ENCODE results near the gene CDH24. TPM values are rescaled to one million over a fixed set of nuclear protein-coding genes. Genes with fewer than 3 reads are reported as not detected.

Gene CDH24
- total and polyA plus RNA-seq, 2 donors (not counting 3 experiments of a cell fraction or from before 2014, with no cell fraction given) = 21.7 to 52.9 TPM

DNA sequence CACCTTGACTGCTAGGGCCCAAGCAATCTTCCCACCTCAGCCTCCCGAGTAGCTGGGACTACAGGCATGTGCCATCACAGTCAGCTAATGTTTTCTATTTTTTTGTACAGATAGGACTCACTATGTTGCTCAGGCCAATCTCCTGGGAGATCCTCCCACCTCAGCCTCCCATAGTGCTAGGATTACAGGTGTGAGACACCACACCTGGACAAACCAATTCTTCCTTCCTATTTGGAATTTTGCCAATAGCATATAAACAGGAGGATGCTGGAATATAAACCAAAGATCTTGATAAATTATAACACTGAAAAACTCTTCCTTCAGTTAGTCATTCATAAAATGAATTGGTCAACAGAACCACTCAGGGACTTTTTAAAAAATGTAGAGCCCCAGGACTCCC lies 29.2 kb upstream of the CDH24 start:
- dilution Hi-C loops (cut with MboI; ENCODE audit: extremely low pct_ligation_motif_present, low sequenced_read_pairs) = no loop called here
- Histone ChIP-seq H4K20me1 (replicated peaks; ENCODE audit: control insufficient read depth, extremely low read depth, insufficient read depth, low read length) (peaks cover 2% of the 10 kb centered on the region), H3K9ac (replicated peaks; ENCODE audit: extremely low read depth, insufficient read depth, low read length) (no peak overlapping the region), H3K79me2 (ENCODE audit: control insufficient read depth, insufficient read depth, low read length) (peaks cover 39% of the 10 kb centered on the region), H3K36me3 (ENCODE audit: control insufficient read depth in 2 of 2, extremely low read depth in 1 of 2, insufficient read depth in 2 of 2, low read length in 2 of 2) (peaks cover 13 to 48% of the 10 kb centered on the region in 2 experiments), H3K4me3 (replicated peaks in 1 of 3; ENCODE audit: insufficient read depth in 1 of 3, low read depth in 1 of 3, low read length in 3 of 3) (no peak overlapping the region), H3K27me3 (ENCODE audit: control insufficient read depth in 2 of 2, insufficient read depth in 2 of 2, low read length in 2 of 2) (no peaks in the 10 kb centered on the region), H3K9me3 (replicated peaks; ENCODE audit: control insufficient read depth, insufficient read depth, low read length) (no peaks in the 10 kb centered on the region), H3K27ac (ENCODE audit: insufficient read depth, low read depth, low read length) (no peak overlapping the region), H3K4me2 (ENCODE audit: insufficient read depth, low read length) (no peak overlapping the region), H3K4me1 (ENCODE audit: control insufficient read depth, extremely low read depth, insufficient read depth, low read length) (peaks cover 11% of the 10 kb centered on the region), H3K9me1 (replicated peaks; ENCODE audit: control insufficient read depth, extremely low read depth, insufficient read depth, low read length) (no peaks in the 10 kb centered on the region), H2AFZ (ENCODE audit: low read depth, low read length) (no peak overlapping the region)
- BruUV-seq (replicated peaks) = no TSS peak
- CTCF ChIA-PET = interaction anchor here (1.9 to 2.6 kb wide), 3 partner anchors 8 to 18 kb away, joined by 9 to 12 read pairs (median 10); partner anchors contain the start of genes ACIN1 and C14orf119
- DNase-seq (ENCODE audit: low read depth, low spot score) (no peak), FAIRE-seq (no peak)
- TF ChIP-seq MYC (IDR thresholded peaks at IDR 0.05; ENCODE audit: low read depth, low read length) = no peak
- TF ChIP-seq, protein P1, sequence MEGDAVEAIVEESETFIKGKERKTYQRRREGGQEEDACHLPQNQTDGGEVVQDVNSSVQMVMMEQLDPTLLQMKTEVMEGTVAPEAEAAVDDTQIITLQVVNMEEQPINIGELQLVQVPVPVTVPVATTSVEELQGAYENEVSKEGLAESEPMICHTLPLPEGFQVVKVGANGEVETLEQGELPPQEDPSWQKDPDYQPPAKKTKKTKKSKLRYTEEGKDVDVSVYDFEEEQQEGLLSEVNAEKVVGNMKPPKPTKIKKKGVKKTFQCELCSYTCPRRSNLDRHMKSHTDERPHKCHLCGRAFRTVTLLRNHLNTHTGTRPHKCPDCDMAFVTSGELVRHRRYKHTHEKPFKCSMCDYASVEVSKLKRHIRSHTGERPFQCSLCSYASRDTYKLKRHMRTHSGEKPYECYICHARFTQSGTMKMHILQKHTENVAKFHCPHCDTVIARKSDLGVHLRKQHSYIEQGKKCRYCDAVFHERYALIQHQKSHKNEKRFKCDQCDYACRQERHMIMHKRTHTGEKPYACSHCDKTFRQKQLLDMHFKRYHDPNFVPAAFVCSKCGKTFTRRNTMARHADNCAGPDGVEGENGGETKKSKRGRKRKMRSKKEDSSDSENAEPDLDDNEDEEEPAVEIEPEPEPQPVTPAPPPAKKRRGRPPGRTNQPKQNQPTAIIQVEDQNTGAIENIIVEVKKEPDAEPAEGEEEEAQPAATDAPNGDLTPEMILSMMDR (IDR thresholded peaks at IDR 0.05; ENCODE audit: extremely low read depth in 1 of 2, insufficient read depth in 1 of 2, low read depth in 1 of 2, low read length in 2 of 2) = no peak
- no peak for TF ChIP-seq EZH2 (IDR thresholded peaks at IDR 0.05; ENCODE audit: borderline replicate concordance, low read depth, low read length, severe bottlenecking)
- TF ChIP-seq, protein P2, sequence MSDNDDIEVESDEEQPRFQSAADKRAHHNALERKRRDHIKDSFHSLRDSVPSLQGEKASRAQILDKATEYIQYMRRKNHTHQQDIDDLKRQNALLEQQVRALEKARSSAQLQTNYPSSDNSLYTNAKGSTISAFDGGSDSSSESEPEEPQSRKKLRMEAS (IDR thresholded peaks at IDR 0.05; ENCODE audit: insufficient read depth, insufficient read length) = no peak
- no peak for TF ChIP-seq JUN (IDR thresholded peaks at IDR 0.05; ENCODE audit: borderline replicate concordance, insufficient read depth, insufficient read length, low read depth)
- no peak for TF ChIP-seq POLR2A (IDR thresholded peaks at IDR 0.05; ENCODE audit: low read depth, low read length)
- TF ChIP-seq FOS (IDR thresholded peaks at IDR 0.05; ENCODE audit: borderline replicate concordance, insufficient read depth, low read length) = no peak
- no peak for TF ChIP-seq GATA2 (IDR thresholded peaks at IDR 0.05; ENCODE audit: insufficient read depth, insufficient read length, low read depth, low read length)
- TF ChIP-seq POLR2AphosphoS5 (IDR thresholded peaks at IDR 0.05; ENCODE audit: insufficient read depth, low read depth, low read length) = no peak
- POLR2A ChIA-PET = interaction anchor here (1.0 kb wide), 1 partner anchor 8 kb away, joined by 4 read pairs; the partner anchor contains the start of genes ACIN1 and C14orf119
- intact Hi-C loops (cut with micrococcal nuclease) = no loop called here
